Natural killer cell (primary cell): Measurements from ENCODE around the gene EFNA3. TPM values are rescaled to one million over a fixed set of nuclear protein-coding genes. Genes with fewer than 3 reads are reported as not detected.

Experiments used
- ATAC-seq, 3 donors: fragments of 150-1000 bp in 2 of 3; fragments of 200-7000 bp in 1 of 3; cut with Tn5 transposase; 1 replicate in 1 of 3; 2 replicates in 2 of 3; pipeline ENCODE4 v1.10.0; 2021; ENCODE audit warnings: mild to moderate bottlenecking in 2 of 3, moderate library complexity in 2 of 3
- DNase-seq, 2 donors: peaks; one replicate each; pipeline versions ENCODE4 v3.0.0 to v3.0.0-alpha.2; 2013 to 2021; ENCODE audit warnings: mixed read lengths in 1 of 2
- H3K27ac ChIP-seq: one replicate; pipeline ENCODE4 v1.5.1; 2013; ENCODE audit warnings: mild to moderate bottlenecking, low read length
- H3K27me3 ChIP-seq: one replicate; pipeline ENCODE4 v1.6.1; 2013; ENCODE audit warnings: low read length; ENCODE audit not compliant: control insufficient read depth, insufficient read depth
- H3K36me3 ChIP-seq: one replicate; pipeline ENCODE4 v1.6.1; 2013; ENCODE audit warnings: low read length; ENCODE audit not compliant: control insufficient read depth, insufficient read depth
- H3K4me1 ChIP-seq: one replicate; pipeline ENCODE4 v1.6.1; 2013; ENCODE audit warnings: low read length; ENCODE audit not compliant: control insufficient read depth, insufficient read depth
- H3K4me3 ChIP-seq: one replicate; pipeline ENCODE4 v1.5.1; 2013; ENCODE audit warnings: low read length
- H3K9me3 ChIP-seq: one replicate; pipeline ENCODE4 v1.6.1; 2013; ENCODE audit warnings: low read length; ENCODE audit not compliant: control insufficient read depth, insufficient read depth
- H3K27ac Mint-ChIP-seq, 2 donors: one replicate each; pipeline ENCODE4 v1.8.0; 2022; ENCODE audit warnings: mild to moderate bottlenecking in 2 of 2, mixed read lengths in 2 of 2, moderate library complexity in 1 of 2
- H3K27me3 Mint-ChIP-seq, 2 donors: one replicate each; pipeline ENCODE4 v1.8.0; 2022; ENCODE audit warnings: low read depth in 2 of 2, mixed read lengths in 2 of 2
- H3K36me3 Mint-ChIP-seq: one replicate; pipeline ENCODE4 v1.8.0; 2022; ENCODE audit warnings: mixed read lengths
- H3K4me1 Mint-ChIP-seq, 2 donors: one replicate each; pipeline ENCODE4 v1.8.0; 2022; ENCODE audit warnings: mixed read lengths in 2 of 2
- H3K4me3 Mint-ChIP-seq: one replicate; pipeline ENCODE4 v1.8.0; 2022; ENCODE audit warnings: mild to moderate bottlenecking, moderate library complexity, mixed read lengths
- H3K9me3 Mint-ChIP-seq, 2 donors: one replicate each; pipeline ENCODE4 v1.8.0; 2022; ENCODE audit warnings: mixed read lengths in 2 of 2
- CTCF ChIP-seq: fragments of 200-600 bp; IDR thresholded peaks from one replicate; pipeline ENCODE4 v1.8.0; 2022; ENCODE audit warnings: antibody characterized with exemption
- WGBS: methylation state at CpG from one replicate; pipeline ENCODE4 v1.1.7; 2013; ENCODE audit warnings: missing lambda C conversion rate; ENCODE audit not compliant: insufficient coverage; 5-methylcytosine and 5-hydroxymethylcytosine counted together
- intact Hi-C: fragments of 100-400 bp; cut with micrococcal nuclease; formaldehyde crosslinking; loops from one replicate; pipeline ENCODE4 v1.14.2; 2022
- total RNA-seq, 4 donors: library from RNA; stranded (reverse); fragments of 120-200 nt in 1 of 4; gene quantifications; one replicate each; pipeline versions ENCODE4 v1.2.3 to v1.2.4, GENCODE V29; 2013 to 2022

Gene EFNA3
- total RNA-seq, 3 donors from 2014 or later (not counting 1 experiment from before 2014, with no cell fraction given): 0.52 to 1.1 (median 0.68) TPM

DNA sequence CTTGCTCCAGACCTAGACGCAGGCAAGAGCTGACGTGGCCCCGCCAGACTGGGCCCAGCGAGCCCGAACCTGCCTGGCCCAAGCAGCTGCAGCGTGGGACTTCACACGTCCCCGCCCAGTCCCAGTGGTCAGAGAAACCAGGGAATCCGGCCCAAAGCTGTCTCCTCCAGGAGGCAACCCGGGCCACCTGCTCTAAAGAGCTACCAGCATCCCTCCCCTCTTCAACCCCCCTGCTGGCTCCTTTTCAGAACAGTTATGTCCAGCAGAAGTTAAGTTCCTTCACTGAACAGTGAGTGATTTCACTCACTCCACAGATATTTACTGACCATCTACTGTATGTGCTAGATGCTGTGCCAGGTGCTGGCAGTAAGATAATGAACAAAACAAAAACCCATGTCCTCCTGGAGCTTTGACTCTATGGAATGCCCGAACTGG is 46.9 kb downstream of the EFNA3 start:
- H3K27me3 Mint-ChIP-seq: peaks cover 18 to 34% of the 10 kb centered on the region in 2 donors
- Histone ChIP-seq H3K4me3 (no peak overlapping the region), H3K9me3 (no peaks in the 10 kb centered on the region), H3K4me1 (peaks cover 34% of the 10 kb centered on the region), H3K27me3 (peaks cover 25% of the 10 kb centered on the region), H3K27ac (no peak overlapping the region), H3K36me3 (no peaks in the 10 kb centered on the region)
- DNase-seq (no peak), ATAC-seq (no peak)
- 89% methylated on average over 11 of the region's 11 CpGs for WGBS
- H3K27ac Mint-ChIP-seq: no peak overlapping the region
- H3K9me3 Mint-ChIP-seq: no peaks in the 10 kb centered on the region
- H3K4me3 Mint-ChIP-seq: peak overlapping the region; percentile 57
- TF ChIP-seq CTCF: no peak
- no peaks in the 10 kb centered on the region for H3K36me3 Mint-ChIP-seq
- H3K4me1 Mint-ChIP-seq: peaks cover 22 to 40% of the 10 kb centered on the region in 2 donors
- intact Hi-C loops: loop anchor here (5.0 kb wide), 2 partner anchors 33 to 42 kb away; no protein-coding TSS in a partner anchor

DNA sequence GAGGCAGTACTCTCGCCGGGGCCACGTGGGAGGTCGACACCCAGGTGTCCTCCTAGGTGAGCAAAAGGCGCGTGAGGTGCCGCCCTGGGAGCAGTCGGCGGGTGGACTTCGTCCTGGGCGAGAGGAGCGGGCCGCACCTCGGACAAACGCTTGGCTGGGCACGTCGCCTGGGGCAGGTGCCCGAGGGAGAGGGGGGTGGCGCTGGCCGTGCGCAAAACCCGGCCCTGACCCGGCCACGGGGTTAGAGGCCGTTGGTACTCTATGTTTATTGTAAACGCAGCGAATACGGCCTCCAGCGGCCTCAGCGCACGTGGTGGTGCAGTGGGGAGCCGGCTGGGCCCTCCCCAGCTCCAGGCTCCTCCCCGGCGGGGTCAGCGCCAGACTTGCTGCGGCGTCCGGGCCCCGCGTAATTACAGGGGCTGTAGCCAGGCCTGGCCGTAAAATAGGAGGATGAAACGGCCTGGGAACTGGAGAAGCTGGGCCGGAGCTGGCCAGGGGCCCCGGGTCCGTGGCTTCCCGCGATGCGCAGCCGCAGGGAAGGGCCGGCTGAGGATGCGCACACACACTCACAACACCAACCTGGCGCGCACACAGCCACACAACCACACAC is 47.4 kb downstream of the EFNA3 start:
- WGBS: 67% methylated on average over 53 of the region's 53 CpGs
- Mint-ChIP-seq H3K4me1 (peaks cover 22 to 40% of the 10 kb centered on the region in 2 donors), H3K27ac (no peak overlapping the region), H3K9me3 (no peaks in the 10 kb centered on the region), H3K4me3 (peak overlapping the region; percentile 57), H3K27me3 (peaks cover 23 to 38% of the 10 kb centered on the region in 2 donors), H3K36me3 (no peaks in the 10 kb centered on the region)
- H3K4me3 ChIP-seq: no peak overlapping the region
- DNase-seq: no peak
- H3K4me1 ChIP-seq: peaks cover 34% of the 10 kb centered on the region
- no peaks in the 10 kb centered on the region for H3K36me3 ChIP-seq
- no peak for ATAC-seq
- no peaks in the 10 kb centered on the region for H3K9me3 ChIP-seq
- peaks cover 25% of the 10 kb centered on the region for H3K27me3 ChIP-seq
- intact Hi-C loops: loop anchor here (2.0 to 5.0 kb wide), 3 partner anchors 15 to 41 kb away; partner anchors contain the start of gene DPM3
- no peak overlapping the region for H3K27ac ChIP-seq
- no peak for TF ChIP-seq CTCF

- Mint-ChIP-seq H3K36me3 (no peaks in the 10 kb centered on the region), H3K27me3 (peaks cover 23 to 35% of the 10 kb centered on the region in 2 donors), H3K4me1 (peaks cover 22 to 40% of the 10 kb centered on the region in 2 donors), H3K9me3 (no peaks in the 10 kb centered on the region), H3K4me3 (peak overlapping the region; percentile 93), H3K27ac (peak overlapping the region; percentile 74 to 87)
- intact Hi-C loops: loop anchor here (2.0 to 5.0 kb wide), 3 partner anchors 14 to 41 kb away; partner anchors contain the start of gene DPM3
- TF ChIP-seq CTCF: no peak
- Histone ChIP-seq H3K4me1 (peaks cover 34% of the 10 kb centered on the region), H3K9me3 (no peaks in the 10 kb centered on the region), H3K27me3 (peaks cover 25% of the 10 kb centered on the region), H3K27ac (no peak overlapping the region), H3K4me3 (peak overlapping the region; percentile 42), H3K36me3 (no peaks in the 10 kb centered on the region)
- ATAC-seq (peak; percentile 88 to 91 (median 90)), DNase-seq (peak; percentile 53 to 76)
- WGBS: 8% methylated on average over 32 of the region's 32 CpGs
These were observed 48.0 kb downstream of the EFNA3 start for GRCh38 chr1:155126556-155127104.
